ENCODE measurements around the gene ZBTB7B.
A peak's percentile ranks its signal among the peaks of the same experiment; 100 is the strongest.

- TF ChIP-seq USF2 (CRISPR knock-in tag; IDR thresholded peaks at IDR 0.05) (no peak), ZNF589 (CRISPR knock-in tag; IDR thresholded peaks at IDR 0.05; ENCODE audit: low read depth) (no peak), XRCC5 (IDR thresholded peaks at IDR 0.05; ENCODE audit: low read depth, low read length) (0 out of 2 replicates have a peak, but pooled peaks have one; percentile 18), CREB1 (IDR thresholded peaks at IDR 0.05) (no peak), CREB1 (CRISPR knock-in tag; IDR thresholded peaks at IDR 0.05) (no peak), POLR2A (conservative IDR thresholded peaks at IDR 0.05) (no peak), HMGXB4 (CRISPR knock-in tag; IDR thresholded peaks at IDR 0.05) (no peak), TBL1XR1 (IDR thresholded peaks at IDR 0.05; ENCODE audit: low read length in 2 of 2) (no peak), CTCF (IDR thresholded peaks at IDR 0.05 in 2 of 3, conservative IDR thresholded peaks at IDR 0.05 in 1 of 3; ENCODE audit: insufficient read depth in 2 of 3, low read depth in 1 of 3, low read length in 3 of 3) (no peak), ETV1 (tag; conservative IDR thresholded peaks at IDR 0.05; ENCODE audit: low read depth) (no peak), EZH2 (IDR thresholded peaks at IDR 0.05; ENCODE audit: borderline replicate concordance, low read depth, low read length) (no peak)
Observed at GRCh38 chr1:154962156-154962749, 40.3 kb upstream of the ZBTB7B start.

Measured in K562 (cell line).